Measurements from ENCODE around the gene SFXN3. TPM values are rescaled to one million over a fixed set of nuclear protein-coding genes. Genes with fewer than 3 reads are reported as not detected.
A peak's percentile ranks its signal among the peaks of the same experiment; 100 is the strongest.

Gene SFXN3
- total and polyA plus RNA-seq, 2 of the 13 experiments (the other 11 are each of a cell fraction or from before 2014, with no cell fraction given) = 16.8 to 71.5 TPM

- TF ChIP-seq, protein P1, sequence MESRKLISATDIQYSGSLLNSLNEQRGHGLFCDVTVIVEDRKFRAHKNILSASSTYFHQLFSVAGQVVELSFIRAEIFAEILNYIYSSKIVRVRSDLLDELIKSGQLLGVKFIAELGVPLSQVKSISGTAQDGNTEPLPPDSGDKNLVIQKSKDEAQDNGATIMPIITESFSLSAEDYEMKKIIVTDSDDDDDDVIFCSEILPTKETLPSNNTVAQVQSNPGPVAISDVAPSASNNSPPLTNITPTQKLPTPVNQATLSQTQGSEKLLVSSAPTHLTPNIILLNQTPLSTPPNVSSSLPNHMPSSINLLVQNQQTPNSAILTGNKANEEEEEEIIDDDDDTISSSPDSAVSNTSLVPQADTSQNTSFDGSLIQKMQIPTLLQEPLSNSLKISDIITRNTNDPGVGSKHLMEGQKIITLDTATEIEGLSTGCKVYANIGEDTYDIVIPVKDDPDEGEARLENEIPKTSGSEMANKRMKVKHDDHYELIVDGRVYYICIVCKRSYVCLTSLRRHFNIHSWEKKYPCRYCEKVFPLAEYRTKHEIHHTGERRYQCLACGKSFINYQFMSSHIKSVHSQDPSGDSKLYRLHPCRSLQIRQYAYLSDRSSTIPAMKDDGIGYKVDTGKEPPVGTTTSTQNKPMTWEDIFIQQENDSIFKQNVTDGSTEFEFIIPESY (CRISPR knock-in tag; IDR thresholded peaks at IDR 0.05) = no peak
- TF ChIP-seq ZNF281 (CRISPR knock-in tag; IDR thresholded peaks at IDR 0.05; ENCODE audit: borderline replicate concordance) (0 out of 2 replicates have a peak, but pooled peaks have one; percentile 8), ZNF414 (CRISPR knock-in tag; IDR thresholded peaks at IDR 0.05) (peak; percentile 81), ZNF644 (CRISPR knock-in tag; IDR thresholded peaks at IDR 0.05; ENCODE audit: low read depth) (peak; percentile 63), ZNF773 (CRISPR knock-in tag; IDR thresholded peaks at IDR 0.05; ENCODE audit: borderline replicate concordance) (no peak), MIER3 (CRISPR knock-in tag; IDR thresholded peaks at IDR 0.05; ENCODE audit: borderline replicate concordance) (no peak), ZNF121 (CRISPR knock-in tag; IDR thresholded peaks at IDR 0.05) (no peak), ATF4 (CRISPR knock-in tag; IDR thresholded peaks at IDR 0.05) (no peak), RBM22 (optimal IDR thresholded peaks at IDR 0.05; ENCODE audit: low read length) (no peak), SNAPC4 (CRISPR knock-in tag; IDR thresholded peaks at IDR 0.05) (no peak), RCOR2 (CRISPR knock-in tag; IDR thresholded peaks at IDR 0.05) (no peak), ZNF33B (CRISPR knock-in tag; IDR thresholded peaks at IDR 0.05) (no peak), NFKBIZ (CRISPR knock-in tag; IDR thresholded peaks at IDR 0.05) (0 out of 2 replicates have a peak, but pooled peaks have one; percentile 31), STAT5B (CRISPR knock-in tag; IDR thresholded peaks at IDR 0.05) (no peak), ZNF605 (CRISPR knock-in tag; IDR thresholded peaks at IDR 0.05) (no peak)
- TF ChIP-seq, protein P2, sequence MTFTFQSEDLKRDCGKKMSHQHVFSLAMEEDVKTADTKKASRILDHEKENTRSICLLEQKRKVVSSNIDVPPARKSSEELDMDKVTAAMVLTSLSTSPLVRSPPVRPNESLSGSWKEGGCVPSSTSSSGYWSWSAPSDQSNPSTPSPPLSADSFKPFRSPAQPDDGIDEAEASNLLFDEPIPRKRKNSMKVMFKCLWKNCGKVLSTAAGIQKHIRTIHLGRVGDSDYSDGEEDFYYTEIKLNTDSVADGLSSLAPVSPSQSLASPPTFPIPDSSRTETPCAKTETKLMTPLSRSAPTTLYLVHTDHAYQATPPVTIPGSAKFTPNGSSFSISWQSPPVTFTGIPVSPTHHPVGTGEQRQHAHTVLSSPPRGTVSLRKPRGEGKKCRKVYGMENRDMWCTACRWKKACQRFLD (CRISPR knock-in tag; IDR thresholded peaks at IDR 0.05; ENCODE audit: borderline replicate concordance) = 0 out of 2 replicates have a peak, but pooled peaks have one; percentile 3
Observed at GRCh38 chr10:101066146-101066895, 35.3 kb downstream of the SFXN3 start (continued).
